ENCODE data around the gene KLF1. TPM values are rescaled to one million over a fixed set of nuclear protein-coding genes. Genes with fewer than 3 reads are reported as not detected.
A peak's percentile ranks its signal among the peaks of the same experiment; 100 is the strongest.
"Not testable (repeated sequence)": the region's sequence is repeated elsewhere in the genome, so short reads cannot be mapped to it uniquely, and the experiment has no call there.

Gene KLF1
- polyA plus RNA-seq, 2 donors = not detected

DNA sequence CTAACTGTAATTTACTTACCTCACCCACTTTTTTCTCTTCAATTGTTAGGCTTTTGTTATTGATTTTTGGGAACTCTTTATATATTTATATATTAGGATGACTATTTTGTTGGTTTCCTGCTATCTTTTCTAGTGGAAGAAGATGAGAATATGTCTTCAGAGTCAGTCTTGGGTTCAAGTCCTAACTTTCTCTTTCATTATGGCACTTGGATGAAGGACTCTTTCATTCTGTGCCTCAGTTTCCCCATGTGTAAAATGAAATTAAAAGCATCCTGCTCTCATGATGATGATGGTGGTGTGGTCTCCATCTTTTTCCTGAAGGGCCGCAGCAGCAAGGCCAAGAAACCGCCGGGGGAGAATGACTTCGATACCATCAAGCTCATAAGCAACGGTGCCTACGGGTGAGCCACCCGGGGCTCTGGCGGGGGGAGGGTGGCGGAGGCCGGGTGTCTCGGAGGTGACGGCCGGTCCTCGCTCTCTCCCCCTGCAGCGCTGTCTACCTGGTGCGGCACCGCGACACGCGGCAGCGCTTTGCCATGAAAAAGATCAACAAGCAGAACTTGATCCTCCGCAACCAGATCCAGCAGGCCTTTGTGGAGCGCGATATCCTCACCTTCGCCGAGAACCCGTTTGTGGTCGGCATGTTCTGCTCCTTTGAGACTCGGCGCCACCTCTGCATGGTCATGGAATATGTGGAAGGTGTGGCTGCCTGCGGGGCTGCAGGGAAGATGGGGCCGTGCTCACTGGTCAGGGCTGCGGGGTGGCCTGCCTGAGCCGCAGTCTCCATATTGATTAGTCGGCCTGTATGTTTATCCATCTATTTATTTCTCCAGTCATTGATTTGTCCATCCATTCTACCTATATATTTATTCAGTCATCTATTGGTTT is 28.7 kb downstream of the KLF1 start:
- 94 to 95% methylated on average over 35 of the region's 35 CpGs for whole genome bisulfite sequencing, 2 donors
- Histone ChIP-seq H3K27me3 (ENCODE audit: control insufficient read depth in 1 of 2, insufficient read depth in 2 of 2, low read length in 2 of 2) (peaks cover 0 to 2% of the 10 kb centered on the region in 2 donors), H3K4me1 (ENCODE audit: control insufficient read depth in 2 of 2, insufficient read depth in 2 of 2, low read length in 1 of 2) (no peaks in the 10 kb centered on the region), H3K4me3 (ENCODE audit: low read depth in 1 of 2, low read length in 2 of 2) (no peak overlapping the region), H3K36me3 (ENCODE audit: control insufficient read depth in 2 of 2, insufficient read depth in 2 of 2, low read length in 1 of 2) (no peaks in the 10 kb centered on the region), H3K9me3 (ENCODE audit: control insufficient read depth in 2 of 2, insufficient read depth in 1 of 2, low read depth in 1 of 2, low read length in 1 of 2) (peaks cover 0 to 4% of the 10 kb centered on the region in 2 donors), H3K27ac (ENCODE audit: low read depth in 2 of 2, low read length in 1 of 2) (no peak overlapping the region)

DNA sequence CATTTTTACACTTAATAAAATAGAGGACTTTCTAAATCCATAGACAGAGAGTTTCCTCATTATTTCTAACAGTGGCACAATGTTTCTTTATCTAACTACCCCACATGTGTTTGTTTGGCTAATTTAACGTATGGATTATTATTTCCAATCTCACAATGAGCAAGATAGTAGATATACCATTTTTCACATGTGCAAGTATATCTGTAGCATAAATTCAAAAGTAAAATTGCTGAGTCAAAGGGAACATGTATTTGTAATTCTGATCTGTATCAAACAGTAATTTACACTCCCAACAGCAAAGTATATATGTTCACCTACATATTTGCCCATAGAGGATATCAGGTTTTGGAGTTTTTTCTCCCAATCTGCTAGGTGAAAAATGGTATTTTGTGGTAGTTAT is 30.3 kb downstream of the KLF1 start:
- 76 to 79% methylated on average over 1 of the region's 1 CpG for WGBS, 2 donors
- Histone ChIP-seq H3K27me3 (ENCODE audit: control insufficient read depth in 1 of 2, insufficient read depth in 2 of 2, low read length in 2 of 2) (peaks cover 0 to 2% of the 10 kb centered on the region in 2 donors), H3K4me3 (ENCODE audit: low read depth in 1 of 2, low read length in 2 of 2) (no peak overlapping the region), H3K36me3 (ENCODE audit: control insufficient read depth in 2 of 2, insufficient read depth in 2 of 2, low read length in 1 of 2) (no peaks in the 10 kb centered on the region), H3K9me3 (ENCODE audit: control insufficient read depth in 2 of 2, insufficient read depth in 1 of 2, low read depth in 1 of 2, low read length in 1 of 2) (peaks cover 0 to 4% of the 10 kb centered on the region in 2 donors), H3K4me1 (ENCODE audit: control insufficient read depth in 2 of 2, insufficient read depth in 2 of 2, low read length in 1 of 2) (no peaks in the 10 kb centered on the region), H3K27ac (ENCODE audit: low read depth in 2 of 2, low read length in 1 of 2) (no peak overlapping the region)

DNA sequence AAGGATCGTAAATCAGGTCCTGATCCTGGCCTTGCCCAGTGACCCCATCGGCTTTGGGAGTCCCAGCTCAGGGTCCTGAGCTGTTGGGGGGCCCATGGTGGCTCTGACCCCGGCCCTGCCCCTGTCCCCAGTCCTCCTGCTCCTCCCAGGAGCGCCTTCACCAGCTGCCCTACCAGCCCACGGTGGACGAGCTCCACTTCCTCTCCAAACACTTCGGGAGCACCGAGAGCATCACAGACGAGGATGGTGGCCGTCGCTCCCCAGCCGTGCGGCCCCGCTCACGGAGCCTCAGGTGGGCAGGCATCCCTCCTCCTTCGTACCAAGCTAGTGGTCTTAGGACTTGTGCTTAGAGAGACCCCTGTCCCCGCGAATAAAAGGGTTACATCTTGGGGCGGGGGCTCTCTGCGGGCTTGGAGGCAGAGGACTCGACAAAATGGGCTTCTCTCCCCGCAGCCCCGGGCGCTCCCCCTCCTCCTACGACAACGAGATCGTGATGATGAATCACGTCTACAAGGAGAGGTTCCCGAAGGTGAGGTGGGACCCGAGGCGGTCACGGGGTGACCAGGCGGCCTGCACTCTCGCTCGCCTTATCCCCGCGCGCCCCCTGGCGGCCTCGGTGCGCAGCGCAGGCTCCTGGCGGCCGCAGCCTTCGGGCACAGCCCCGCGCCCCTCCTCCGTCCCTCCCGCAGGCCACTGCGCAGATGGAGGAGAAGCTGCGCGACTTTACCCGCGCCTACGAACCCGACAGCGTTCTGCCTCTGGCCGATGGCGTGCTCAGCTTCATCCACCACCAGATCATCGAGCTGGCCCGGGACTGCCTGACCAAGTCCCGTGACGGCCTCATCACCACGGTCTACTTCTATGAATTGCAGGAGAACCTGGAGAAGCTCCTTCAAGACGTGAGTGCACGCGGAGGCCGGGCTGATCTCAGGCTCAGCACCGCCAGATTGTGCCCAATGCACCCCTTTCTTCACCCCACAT is 39.6 kb downstream of the KLF1 start:
- Histone ChIP-seq H3K27ac (ENCODE audit: low read depth in 2 of 2, low read length in 1 of 2) (no peak overlapping the region), H3K27me3 (ENCODE audit: control insufficient read depth in 1 of 2, insufficient read depth in 2 of 2, low read length in 2 of 2) (no peaks in the 10 kb centered on the region), H3K4me3 (ENCODE audit: low read depth in 1 of 2, low read length in 2 of 2) (peak overlapping the region; percentile 6 to 30), H3K36me3 (ENCODE audit: control insufficient read depth in 2 of 2, insufficient read depth in 2 of 2, low read length in 1 of 2) (no peaks in the 10 kb centered on the region), H3K4me1 (ENCODE audit: control insufficient read depth in 2 of 2, insufficient read depth in 2 of 2, low read length in 1 of 2) (peaks cover 2 to 3% of the 10 kb centered on the region in 2 donors), H3K9me3 (ENCODE audit: control insufficient read depth in 2 of 2, insufficient read depth in 1 of 2, low read depth in 1 of 2, low read length in 1 of 2) (no peaks in the 10 kb centered on the region)
- 11 to 12% methylated on average over 66 to 69 of the region's 69 CpGs for WGBS, 2 donors

DNA sequence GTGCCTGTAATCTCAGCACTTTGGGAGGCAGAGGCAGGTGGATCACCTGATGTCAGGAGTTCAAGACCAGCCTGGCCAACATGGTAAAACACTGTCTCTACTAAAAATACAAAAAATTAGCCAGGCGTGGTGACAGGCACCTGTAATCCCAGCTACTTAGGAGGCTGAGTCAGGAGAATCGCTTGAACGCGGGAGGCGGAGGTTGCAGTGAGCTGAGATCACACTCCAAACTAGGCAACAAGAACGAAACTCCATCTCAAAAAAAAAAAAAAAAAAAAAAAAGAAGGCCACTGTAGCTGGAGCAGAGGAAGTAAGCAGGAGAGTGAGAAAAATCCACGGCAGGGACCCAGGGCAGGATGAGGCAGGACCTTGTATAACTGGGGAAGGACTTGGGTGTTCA is 40.4 kb downstream of the KLF1 start:
- H3K4me1 ChIP-seq (ENCODE audit: control insufficient read depth in 2 of 2, insufficient read depth in 2 of 2, low read length in 1 of 2); H3K4me3 ChIP-seq (ENCODE audit: low read depth in 1 of 2, low read length in 2 of 2); H3K27ac ChIP-seq (ENCODE audit: low read depth in 2 of 2, low read length in 1 of 2); H3K36me3 ChIP-seq (ENCODE audit: control insufficient read depth in 2 of 2, insufficient read depth in 2 of 2, low read length in 1 of 2); H3K27me3 ChIP-seq (ENCODE audit: control insufficient read depth in 1 of 2, insufficient read depth in 2 of 2, low read length in 2 of 2); H3K9me3 ChIP-seq (ENCODE audit: control insufficient read depth in 2 of 2, insufficient read depth in 1 of 2, low read depth in 1 of 2, low read length in 1 of 2): not testable (repeated sequence)
- 77 to 81% methylated on average over 7 of the region's 7 CpGs for WGBS, 2 donors

DNA sequence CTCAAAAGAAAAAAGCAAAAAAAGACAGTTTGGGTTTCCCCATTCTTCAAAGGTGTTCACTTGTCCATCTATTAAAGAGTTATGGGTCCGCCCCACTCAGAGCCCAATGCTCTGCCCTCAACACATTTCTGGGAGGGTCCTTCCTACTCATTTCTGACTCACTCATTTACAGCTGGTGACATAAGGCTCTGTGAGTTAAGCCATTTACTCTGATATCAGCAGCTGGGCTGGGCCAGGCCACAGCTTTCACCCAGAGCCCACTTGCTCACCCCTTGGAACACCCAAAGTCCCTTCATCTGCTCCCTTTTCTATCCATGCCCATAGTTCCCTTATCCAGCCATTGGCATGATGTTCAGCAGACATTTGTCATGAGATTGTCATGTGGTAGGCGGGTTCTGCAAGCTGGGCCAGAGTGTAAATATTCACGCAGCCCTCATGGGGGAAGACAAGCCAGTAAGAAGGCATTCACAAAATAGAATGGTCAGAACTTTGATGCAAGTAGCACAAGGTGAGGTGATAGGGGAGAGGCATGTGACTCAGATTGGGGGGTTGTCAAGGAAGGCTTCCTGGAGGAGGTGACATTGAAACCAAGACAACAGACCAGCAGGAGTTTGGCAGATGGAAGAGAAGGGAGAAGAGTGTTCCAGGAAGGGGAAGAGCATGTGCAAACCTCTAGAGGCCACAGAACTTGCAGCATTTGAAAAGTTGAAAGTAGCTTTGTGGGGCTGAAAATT is 42.8 kb downstream of the KLF1 start:
- peaks cover 0 to 8% of the 10 kb centered on the region in 2 donors for H3K9me3 ChIP-seq (ENCODE audit: control insufficient read depth in 2 of 2, insufficient read depth in 1 of 2, low read depth in 1 of 2, low read length in 1 of 2)
- no peak overlapping the region for H3K27ac ChIP-seq (ENCODE audit: low read depth in 2 of 2, low read length in 1 of 2)
- H3K36me3 ChIP-seq (ENCODE audit: control insufficient read depth in 2 of 2, insufficient read depth in 2 of 2, low read length in 1 of 2) = no peaks in the 10 kb centered on the region
- peaks cover 8% of the 10 kb centered on the region in 2 donors for H3K4me1 ChIP-seq (ENCODE audit: control insufficient read depth in 2 of 2, insufficient read depth in 2 of 2, low read length in 1 of 2)
- H3K4me3 ChIP-seq (ENCODE audit: low read depth in 1 of 2, low read length in 2 of 2) = no peak overlapping the region
- peaks cover 0 to 3% of the 10 kb centered on the region in 2 donors for H3K27me3 ChIP-seq (ENCODE audit: control insufficient read depth in 1 of 2, insufficient read depth in 2 of 2, low read length in 2 of 2)
- 76 to 78% methylated on average over 3 of the region's 3 CpGs for WGBS, 2 donors

DNA sequence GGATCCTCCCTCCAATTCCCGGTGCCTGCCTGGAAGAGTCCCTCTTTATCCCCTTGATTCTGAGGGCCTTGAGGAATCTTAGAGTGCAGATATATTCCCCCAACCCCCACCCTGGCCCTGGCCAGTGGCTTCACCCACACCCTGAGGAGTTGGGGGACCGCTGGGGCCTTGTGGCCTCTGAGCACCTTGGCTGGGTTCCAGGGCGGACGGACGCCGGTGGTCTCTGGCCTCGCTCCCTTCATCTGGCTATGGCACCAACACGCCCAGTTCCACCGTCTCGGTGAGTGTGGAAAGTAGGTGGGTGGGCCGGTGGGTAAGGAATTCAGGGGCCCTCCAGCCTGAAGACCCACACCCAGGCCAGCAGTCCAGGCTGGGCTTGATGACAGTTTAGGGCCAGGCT is 43.7 kb downstream of the KLF1 start:
- WGBS, 2 donors = 82 to 85% methylated on average over 11 of the region's 11 CpGs
- peaks cover 8 to 12% of the 10 kb centered on the region in 2 donors for H3K4me1 ChIP-seq (ENCODE audit: control insufficient read depth in 2 of 2, insufficient read depth in 2 of 2, low read length in 1 of 2)
- peaks cover 3 to 8% of the 10 kb centered on the region in 2 donors for H3K9me3 ChIP-seq (ENCODE audit: control insufficient read depth in 2 of 2, insufficient read depth in 1 of 2, low read depth in 1 of 2, low read length in 1 of 2)
- no peak overlapping the region for H3K27ac ChIP-seq (ENCODE audit: low read depth in 2 of 2, low read length in 1 of 2)
- no peak overlapping the region for H3K4me3 ChIP-seq (ENCODE audit: low read depth in 1 of 2, low read length in 2 of 2)
- no peaks in the 10 kb centered on the region for H3K36me3 ChIP-seq (ENCODE audit: control insufficient read depth in 2 of 2, insufficient read depth in 2 of 2, low read length in 1 of 2)
- H3K27me3 ChIP-seq (ENCODE audit: control insufficient read depth in 1 of 2, insufficient read depth in 2 of 2, low read length in 2 of 2) = peaks cover 0 to 7% of the 10 kb centered on the region in 2 donors

DNA sequence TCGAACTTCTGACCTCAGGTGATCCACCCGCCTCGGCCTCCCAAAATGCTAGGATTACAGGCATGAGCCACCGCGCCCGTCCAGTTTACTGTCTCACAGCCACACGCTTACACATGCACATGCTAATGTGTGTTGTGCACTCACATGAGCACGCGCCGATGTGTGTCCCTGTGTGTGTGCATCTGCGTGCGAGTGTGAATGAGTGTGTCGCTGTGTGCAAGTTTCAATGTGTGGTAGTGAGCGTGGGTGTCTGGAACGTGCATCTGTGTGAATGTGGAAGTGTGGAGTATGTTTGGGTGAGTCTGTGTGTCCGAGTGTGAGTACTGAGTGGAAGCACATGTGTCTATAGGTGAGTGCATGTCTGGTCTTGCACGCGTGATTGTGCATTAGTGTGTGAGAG is 44.5 kb downstream of the KLF1 start:
- peaks cover 3 to 8% of the 10 kb centered on the region in 2 donors for H3K9me3 ChIP-seq (ENCODE audit: control insufficient read depth in 2 of 2, insufficient read depth in 1 of 2, low read depth in 1 of 2, low read length in 1 of 2)
- H3K36me3 ChIP-seq (ENCODE audit: control insufficient read depth in 2 of 2, insufficient read depth in 2 of 2, low read length in 1 of 2) = no peaks in the 10 kb centered on the region
- no peak overlapping the region for H3K4me3 ChIP-seq (ENCODE audit: low read depth in 1 of 2, low read length in 2 of 2)
- H3K27ac ChIP-seq (ENCODE audit: low read depth in 2 of 2, low read length in 1 of 2) = no peak overlapping the region
- peaks cover 0 to 7% of the 10 kb centered on the region in 2 donors for H3K27me3 ChIP-seq (ENCODE audit: control insufficient read depth in 1 of 2, insufficient read depth in 2 of 2, low read length in 2 of 2)
- H3K4me1 ChIP-seq (ENCODE audit: control insufficient read depth in 2 of 2, insufficient read depth in 2 of 2, low read length in 1 of 2) = peaks cover 8 to 10% of the 10 kb centered on the region in 2 donors
- 87 to 92% methylated on average over 18 of the region's 18 CpGs for WGBS, 2 donors

DNA sequence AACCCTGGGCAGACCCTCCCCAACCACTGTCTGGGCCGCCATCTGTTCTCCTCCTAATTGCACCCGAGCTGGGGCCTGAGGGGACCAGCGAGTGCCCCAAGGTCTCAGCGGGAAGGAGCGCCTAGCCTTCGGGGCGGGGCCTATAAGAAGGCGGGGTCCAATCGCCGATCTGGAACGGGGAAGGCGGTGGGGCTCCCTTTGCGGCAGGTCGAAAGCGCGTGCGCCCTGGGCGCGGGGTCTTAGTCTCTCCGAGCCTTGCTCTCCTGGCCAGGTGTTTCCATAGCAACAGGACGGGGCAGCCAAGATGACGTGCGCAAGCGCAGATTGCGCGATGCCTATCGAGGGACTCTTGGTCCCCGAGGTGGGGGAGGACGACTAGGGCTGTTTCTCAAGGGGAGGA is 45.9 kb downstream of the KLF1 start:
- H3K36me3 ChIP-seq (ENCODE audit: control insufficient read depth in 2 of 2, insufficient read depth in 2 of 2, low read length in 1 of 2) = no peaks in the 10 kb centered on the region
- peaks cover 0 to 10% of the 10 kb centered on the region in 2 donors for H3K27me3 ChIP-seq (ENCODE audit: control insufficient read depth in 1 of 2, insufficient read depth in 2 of 2, low read length in 2 of 2)
- no peak overlapping the region for H3K27ac ChIP-seq (ENCODE audit: low read depth in 2 of 2, low read length in 1 of 2)
- no peak overlapping the region for H3K4me3 ChIP-seq (ENCODE audit: low read depth in 1 of 2, low read length in 2 of 2)
- H3K9me3 ChIP-seq (ENCODE audit: control insufficient read depth in 2 of 2, insufficient read depth in 1 of 2, low read depth in 1 of 2, low read length in 1 of 2) = peaks cover 3 to 8% of the 10 kb centered on the region in 2 donors
- WGBS, 2 donors = 4% methylated on average over 29 of the region's 29 CpGs
- H3K4me1 ChIP-seq (ENCODE audit: control insufficient read depth in 2 of 2, insufficient read depth in 2 of 2, low read length in 1 of 2) = peaks cover 4 to 10% of the 10 kb centered on the region in 2 donors

Measured in esophagus (tissue), 2 donors.